Subcutaneous adipose tissue (tissue), 4 donors: ENCODE measurements around the gene METTL3. TPM values are rescaled to one million over a fixed set of nuclear protein-coding genes. Genes with fewer than 3 reads are reported as not detected.

ENCODE experiments used
- total RNA-seq, 4 donors: library from RNA; depleted of rRNA; stranded (reverse); fragments of >200 nt; gene quantifications; one replicate each; pipeline ENCODE4 v1.1.0, GENCODE V29; 2016
- TF ChIP-seq, protein P1 (sequence below): fragments of 450-650 bp; IDR thresholded peaks from one replicate; pipeline ENCODE4 v1.5.1; 2016; ENCODE audit warnings: low read depth, mild to moderate bottlenecking, control low read depth, antibody characterized with exemption, moderate library complexity

Gene METTL3
- total RNA-seq, 4 donors from 2014 or later, result 29.8 to 46.9 (median 40.1) TPM

DNA sequence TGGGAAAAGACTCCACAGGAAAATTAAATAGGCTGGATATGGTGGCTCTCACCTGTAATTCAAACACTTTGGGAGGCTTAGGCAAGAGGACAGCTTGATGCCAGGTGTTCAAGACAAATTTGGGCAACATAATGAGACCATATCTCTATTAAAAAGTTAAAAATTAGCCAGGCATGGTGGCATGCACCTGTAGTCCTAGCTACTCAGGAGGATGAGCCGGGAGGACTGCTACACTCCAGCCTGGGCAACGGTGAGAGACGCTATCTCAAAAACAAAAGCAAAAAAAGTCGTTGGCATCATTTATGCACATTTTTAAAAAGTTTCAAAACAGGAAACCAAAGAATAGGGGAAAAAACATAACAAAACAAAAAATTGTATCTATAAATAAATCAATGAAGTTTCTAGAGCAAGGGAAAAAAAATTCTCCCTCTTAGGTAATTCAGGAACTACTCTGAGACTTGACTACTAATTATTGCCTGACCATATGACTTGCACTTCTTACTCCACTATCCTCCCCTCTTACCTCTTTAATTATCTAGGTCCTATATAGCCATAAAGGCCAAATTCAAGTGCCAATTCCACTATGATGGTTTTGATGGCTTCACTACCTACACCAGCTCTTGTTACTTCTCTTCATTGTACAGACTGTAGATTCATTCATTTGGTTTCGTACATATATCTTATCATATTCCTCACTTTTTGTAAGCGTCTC is 1.6 kb downstream of the METTL3 start:
- TF ChIP-seq, protein P1, sequence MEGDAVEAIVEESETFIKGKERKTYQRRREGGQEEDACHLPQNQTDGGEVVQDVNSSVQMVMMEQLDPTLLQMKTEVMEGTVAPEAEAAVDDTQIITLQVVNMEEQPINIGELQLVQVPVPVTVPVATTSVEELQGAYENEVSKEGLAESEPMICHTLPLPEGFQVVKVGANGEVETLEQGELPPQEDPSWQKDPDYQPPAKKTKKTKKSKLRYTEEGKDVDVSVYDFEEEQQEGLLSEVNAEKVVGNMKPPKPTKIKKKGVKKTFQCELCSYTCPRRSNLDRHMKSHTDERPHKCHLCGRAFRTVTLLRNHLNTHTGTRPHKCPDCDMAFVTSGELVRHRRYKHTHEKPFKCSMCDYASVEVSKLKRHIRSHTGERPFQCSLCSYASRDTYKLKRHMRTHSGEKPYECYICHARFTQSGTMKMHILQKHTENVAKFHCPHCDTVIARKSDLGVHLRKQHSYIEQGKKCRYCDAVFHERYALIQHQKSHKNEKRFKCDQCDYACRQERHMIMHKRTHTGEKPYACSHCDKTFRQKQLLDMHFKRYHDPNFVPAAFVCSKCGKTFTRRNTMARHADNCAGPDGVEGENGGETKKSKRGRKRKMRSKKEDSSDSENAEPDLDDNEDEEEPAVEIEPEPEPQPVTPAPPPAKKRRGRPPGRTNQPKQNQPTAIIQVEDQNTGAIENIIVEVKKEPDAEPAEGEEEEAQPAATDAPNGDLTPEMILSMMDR, result no peak

GRCh38 chr14:21506557-21506956 is 4.6 kb downstream of the METTL3 start:
- TF ChIP-seq, protein P1, result no peak

DNA sequence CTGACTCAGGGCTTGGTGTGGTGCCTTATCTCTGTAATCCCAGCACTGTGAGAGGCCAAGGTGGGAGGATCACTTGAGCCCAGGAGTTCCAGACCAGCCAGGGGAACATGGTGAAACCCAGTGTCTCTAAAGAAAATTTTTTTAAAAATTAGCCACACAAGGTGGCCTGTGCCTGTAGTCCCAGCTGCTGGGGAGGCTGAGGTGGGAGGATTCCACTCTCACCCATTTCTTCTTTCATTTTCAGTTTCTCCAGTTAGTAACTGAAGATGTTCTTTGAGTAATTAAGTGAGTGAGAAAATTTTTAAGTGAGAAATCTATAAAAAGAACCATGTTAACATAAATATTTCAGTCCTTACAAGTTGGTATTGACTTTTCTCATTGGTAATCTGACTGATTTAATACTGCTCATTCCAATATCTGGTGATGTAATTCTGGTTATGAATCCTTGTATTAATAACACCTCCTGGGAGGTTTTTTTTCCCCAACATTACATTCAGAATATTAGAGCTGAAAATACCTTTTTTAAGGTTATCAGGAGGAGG is 6.1 kb downstream of the METTL3 start:
- TF ChIP-seq, protein P1, result no peak

DNA sequence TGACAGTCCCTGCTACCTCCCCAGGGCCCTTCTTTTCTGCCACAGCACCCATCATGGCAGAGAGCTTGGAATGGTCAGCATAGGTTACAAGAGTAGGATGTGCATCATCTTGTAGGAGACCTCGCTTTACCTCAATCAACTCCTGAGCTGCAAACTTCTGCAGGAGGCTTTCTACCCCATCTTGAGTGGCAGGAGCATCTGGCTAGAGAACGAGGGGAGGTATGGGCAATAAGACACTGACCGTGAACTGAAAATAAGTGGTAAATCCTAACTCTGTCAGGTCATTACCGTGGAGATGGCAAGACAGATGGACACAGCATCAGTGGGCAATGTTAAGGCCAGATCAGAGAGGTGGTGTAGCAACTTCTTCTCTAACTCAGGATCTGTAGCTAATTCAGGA is 7.8 kb downstream of the METTL3 start:
- TF ChIP-seq, protein P1, result no peak

- TF ChIP-seq, protein P1, result no peak
These were observed 9.6 kb downstream of the METTL3 start for GRCh38 chr14:21501568-21501967.

DNA sequence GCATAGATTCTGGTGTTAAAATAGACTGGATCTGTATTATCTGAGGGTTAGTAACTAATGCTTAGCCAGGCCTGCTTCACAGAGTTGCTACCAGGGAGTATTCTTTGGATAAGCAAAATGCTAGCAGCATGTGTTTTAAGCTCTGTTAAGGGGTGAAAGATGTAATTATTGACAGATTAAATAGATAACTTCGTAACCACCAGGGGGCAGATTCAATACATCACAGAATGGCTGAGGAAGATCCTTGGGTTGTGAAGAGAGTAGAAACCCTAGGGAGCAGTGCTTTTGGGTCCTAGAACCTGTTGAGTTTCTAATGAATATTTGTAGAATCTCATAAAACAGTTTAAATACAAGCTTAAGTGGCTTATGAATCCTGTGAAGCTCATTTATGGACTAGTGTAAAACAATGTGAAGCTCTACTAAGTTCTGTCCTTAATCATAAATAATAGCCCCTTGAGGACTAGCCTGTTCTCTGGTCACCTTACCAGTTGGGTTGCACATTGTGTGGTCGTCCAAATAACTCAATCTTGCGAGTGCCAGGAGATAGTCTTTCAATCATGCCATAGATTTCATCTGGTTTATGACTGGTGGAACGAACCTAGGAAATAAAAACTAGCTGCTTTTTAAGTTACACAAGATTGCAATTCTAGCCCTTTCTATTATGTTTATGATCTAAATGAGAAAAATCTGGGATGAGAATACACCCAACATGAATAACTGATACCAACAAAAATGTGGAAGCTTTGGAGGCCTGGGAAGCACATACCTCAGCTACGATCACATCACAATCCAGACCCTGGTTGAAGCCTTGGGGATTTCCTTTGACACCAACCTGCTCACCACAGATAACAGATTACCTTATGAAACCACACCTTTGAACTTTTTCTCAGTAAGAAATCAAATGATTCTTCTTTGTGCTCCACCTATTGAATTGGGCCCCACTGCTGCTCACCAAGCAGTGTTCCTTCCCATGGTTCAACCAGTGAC is 12.3 kb downstream of the METTL3 start:
- TF ChIP-seq, protein P1, result no peak

- TF ChIP-seq, protein P1, result no peak
These were observed 14.7 kb downstream of the METTL3 start for GRCh38 chr14:21496453-21496852.
